Measurements from ENCODE around the gene LRRC52.
"Not testable (repeated sequence)": the region's sequence is repeated elsewhere in the genome, so short reads cannot be mapped to it uniquely, and the experiment has no call there.

LRRC52 gene

GRCh38 chr1:165600793-165601192 lies 57.0 kb downstream of the LRRC52 start:
- H3F3A ChIP-seq (ENCODE audit: insufficient read depth), result peaks cover 4% of the 10 kb centered on the region; the same call in 1 of the 2 replicates
- no peak overlapping the region for H3K27ac ChIP-seq (ENCODE audit: low read depth, low read length)
- H4K20me1 ChIP-seq (ENCODE audit: low read depth, low read length), result no peaks in the 10 kb centered on the region
- no peaks in the 10 kb centered on the region for H3K79me2 ChIP-seq (ENCODE audit: insufficient read depth, low read length)
- TF ChIP-seq CTCF (IDR thresholded peaks at IDR 0.05; ENCODE audit: insufficient read depth, low read length, poor library complexity, severe bottlenecking) (no peak), EZH2phosphoT487 (conservative IDR thresholded peaks at IDR 0.05; ENCODE audit: low read length) (no peak)
- no peak overlapping the region for H2AFZ ChIP-seq (ENCODE audit: low read depth, low read length, severe bottlenecking)
- no peak overlapping the region for H3K4me3 ChIP-seq (ENCODE audit: insufficient read depth, low read length, poor library complexity, severe bottlenecking)
- H3K9me2 ChIP-seq (replicated peaks; ENCODE audit: insufficient read depth, low read length), result no peaks in the 10 kb centered on the region
- H3K27me3 ChIP-seq (ENCODE audit: low read length), result no peaks in the 10 kb centered on the region
- H3K36me3 ChIP-seq (ENCODE audit: low read length), result no peaks in the 10 kb centered on the region
- H3K4me2 ChIP-seq (ENCODE audit: low read depth, low read length, poor library complexity, severe bottlenecking), result no peak overlapping the region
- no peaks in the 10 kb centered on the region for H3K9me3 ChIP-seq (ENCODE audit: insufficient read depth, low read length)
- H3K9ac ChIP-seq (ENCODE audit: low read length), result no peak overlapping the region

- Histone ChIP-seq H3K9me2 (replicated peaks; ENCODE audit: insufficient read depth, low read length) (no peaks in the 10 kb centered on the region), H2AFZ (ENCODE audit: low read depth, low read length, severe bottlenecking) (no peak overlapping the region), H3K27ac (ENCODE audit: low read depth, low read length) (no peak overlapping the region), H3K27me3 (ENCODE audit: low read length) (no peaks in the 10 kb centered on the region), H3K36me3 (ENCODE audit: low read length) (no peaks in the 10 kb centered on the region), H3K4me3 (ENCODE audit: insufficient read depth, low read length, poor library complexity, severe bottlenecking) (no peak overlapping the region), H3K4me2 (ENCODE audit: low read depth, low read length, poor library complexity, severe bottlenecking) (no peak overlapping the region), H3K9ac (ENCODE audit: low read length) (no peak overlapping the region), H4K20me1 (ENCODE audit: low read depth, low read length) (no peaks in the 10 kb centered on the region), H3K79me2 (ENCODE audit: insufficient read depth, low read length) (no peaks in the 10 kb centered on the region), H3F3A (ENCODE audit: insufficient read depth) (peaks cover 4% of the 10 kb centered on the region; the same call in 1 of the 2 replicates), H3K9me3 (ENCODE audit: insufficient read depth, low read length) (no peaks in the 10 kb centered on the region)
- TF ChIP-seq CTCF (IDR thresholded peaks at IDR 0.05; ENCODE audit: insufficient read depth, low read length, poor library complexity, severe bottlenecking) (no peak), EZH2phosphoT487 (conservative IDR thresholded peaks at IDR 0.05; ENCODE audit: low read length) (no peak)
Observed at GRCh38 chr1:165603810-165604209, 60.0 kb downstream of the LRRC52 start.

GRCh38 chr1:165605246-165605645 lies 61.4 kb downstream of the LRRC52 start:
- TF ChIP-seq CTCF (IDR thresholded peaks at IDR 0.05; ENCODE audit: insufficient read depth, low read length, poor library complexity, severe bottlenecking) (no peak), EZH2phosphoT487 (conservative IDR thresholded peaks at IDR 0.05; ENCODE audit: low read length) (no peak)
- no peak overlapping the region for H3K4me2 ChIP-seq (ENCODE audit: low read depth, low read length, poor library complexity, severe bottlenecking)

GRCh38 chr1:165606676-165607075 lies 62.9 kb downstream of the LRRC52 start:
- not testable (repeated sequence) for H3K79me2 ChIP-seq (ENCODE audit: insufficient read depth, low read length); H4K20me1 ChIP-seq (ENCODE audit: low read depth, low read length); H3K9ac ChIP-seq (ENCODE audit: low read length); H2AFZ ChIP-seq (ENCODE audit: low read depth, low read length, severe bottlenecking); H3K36me3 ChIP-seq (ENCODE audit: low read length); H3K4me3 ChIP-seq (ENCODE audit: insufficient read depth, low read length, poor library complexity, severe bottlenecking); H3K27me3 ChIP-seq (ENCODE audit: low read length); H3F3A ChIP-seq (ENCODE audit: insufficient read depth); H3K27ac ChIP-seq (ENCODE audit: low read depth, low read length); H3K9me2 ChIP-seq (replicated peaks; ENCODE audit: insufficient read depth, low read length); H3K4me2 ChIP-seq (ENCODE audit: low read depth, low read length, poor library complexity, severe bottlenecking); H3K9me3 ChIP-seq (ENCODE audit: insufficient read depth, low read length)

More at GRCh38 chr1:165605246-165605645, 61.4 kb downstream of the LRRC52 start:
- no peak overlapping the region for H3K9ac ChIP-seq (ENCODE audit: low read length)
- H3K9me2 ChIP-seq (replicated peaks; ENCODE audit: insufficient read depth, low read length), result no peaks in the 10 kb centered on the region
- H3K9me3 ChIP-seq (ENCODE audit: insufficient read depth, low read length), result no peaks in the 10 kb centered on the region
- no peaks in the 10 kb centered on the region for H3K27me3 ChIP-seq (ENCODE audit: low read length)
- no peaks in the 10 kb centered on the region for H4K20me1 ChIP-seq (ENCODE audit: low read depth, low read length)
- no peaks in the 10 kb centered on the region for H3K36me3 ChIP-seq (ENCODE audit: low read length)
- no peaks in the 10 kb centered on the region for H3F3A ChIP-seq (ENCODE audit: insufficient read depth)
- no peaks in the 10 kb centered on the region for H3K79me2 ChIP-seq (ENCODE audit: insufficient read depth, low read length)
- no peak overlapping the region for H2AFZ ChIP-seq (ENCODE audit: low read depth, low read length, severe bottlenecking)
- no peak overlapping the region for H3K27ac ChIP-seq (ENCODE audit: low read depth, low read length)
- no peak overlapping the region for H3K4me3 ChIP-seq (ENCODE audit: insufficient read depth, low read length, poor library complexity, severe bottlenecking)
